Smooth muscle cell (in vitro differentiated cells): Measurements from ENCODE around the gene MLLT1. TPM values are rescaled to one million over a fixed set of nuclear protein-coding genes. Genes with fewer than 3 reads are reported as not detected.

ENCODE experiments used
- DNase-seq: peaks from one replicate; lab custom pipeline; 2025; ENCODE audit not compliant: unreplicated experiment; lab: John Stamatoyannopoulos, UW
- H2AFZ ChIP-seq: fragments of 200-600 bp; sonication (generic); 2 replicates; pipeline ENCODE4 v1.6.0; 2016; ENCODE audit warnings: antibody characterized with exemption, low read depth, mild to moderate bottlenecking
- H3F3A ChIP-seq: fragments of 200-600 bp; sonication (generic); 2 replicates; pipeline ENCODE4 v1.6.0; 2017; ENCODE audit warnings: antibody characterized with exemption, low read depth
- H3K27ac ChIP-seq: fragments of 200-600 bp; sonication (generic); 2 replicates; pipeline ENCODE4 v1.5.1; 2016; ENCODE audit warnings: low read depth, mild to moderate bottlenecking
- H3K27me3 ChIP-seq: fragments of 200-600 bp; sonication (generic); 2 replicates; pipeline ENCODE4 v1.6.1; 2016; ENCODE audit warnings: low read depth, mild to moderate bottlenecking
- H3K36me3 ChIP-seq: fragments of 200-600 bp; sonication (generic); 2 replicates; pipeline ENCODE4 v1.5.1; 2016; ENCODE audit warnings: low read depth
- H3K4me1 ChIP-seq: fragments of 200-600 bp; sonication (generic); 2 replicates; pipeline ENCODE4 v1.5.1; 2016; ENCODE audit warnings: low read depth
- H3K4me2 ChIP-seq: fragments of 200-600 bp; sonication (generic); 2 replicates; pipeline ENCODE4 v1.6.0; 2016; ENCODE audit warnings: mild to moderate bottlenecking
- H3K4me3 ChIP-seq: fragments of 200-600 bp; sonication (generic); 2 replicates; pipeline ENCODE4 v1.5.1; 2016; ENCODE audit warnings: mild to moderate bottlenecking
- H3K79me2 ChIP-seq: fragments of 200-600 bp; sonication (generic); 2 replicates; pipeline ENCODE4 v1.6.0; 2016; ENCODE audit warnings: low read depth, mild to moderate bottlenecking
- H3K9ac ChIP-seq: fragments of 200-600 bp; sonication (generic); 2 replicates; pipeline ENCODE4 v1.6.0; 2016; ENCODE audit warnings: low read depth
- H3K9me3 ChIP-seq: fragments of 200-600 bp; sonication (generic); replicated peaks from 2 replicates; pipeline ENCODE4 v1.5.1; 2016; ENCODE audit warnings: low read depth
- H4K20me1 ChIP-seq: fragments of 200-600 bp; sonication (generic); 2 replicates; pipeline ENCODE4 v1.6.0; 2016; ENCODE audit warnings: low read depth
- CTCF ChIP-seq: fragments of 200-600 bp; sonication (generic); IDR thresholded peaks from 2 replicates; pipeline ENCODE4 v1.5.1; 2017; ENCODE audit warnings: borderline replicate concordance, mild to moderate bottlenecking, antibody characterized with exemption; ENCODE audit not compliant: insufficient read depth, poor library complexity, severe bottlenecking
- WGBS: methylation state at CpG from one replicate; pipeline ENCODE4 v1.1.7; 2016; ENCODE audit warnings: low lambda C conversion rate; 5-methylcytosine and 5-hydroxymethylcytosine counted together
- polyA plus RNA-seq: library from polyadenylated mRNA; unstranded; fragments of >200 nt; fragmentation: Nextera tagmentation; extraction: Ambion mirVana; gene quantifications from 2 replicates; pipeline ENCODE4 v1.2.1, GENCODE V29; 2016
- total RNA-seq: library from RNA; depleted of rRNA; stranded (reverse); fragments of >200 nt; gene quantifications from 2 replicates; pipeline ENCODE4 v1.2.3, GENCODE V29; 2014

Gene MLLT1
- total and polyA plus RNA-seq, 2 experiments from 2014 or later, result 18.8 to 27.3 TPM

GRCh38 chr19:6209680-6210079 is 70.1 kb downstream of the MLLT1 start:
- Histone ChIP-seq H3K36me3 (no peaks in the 10 kb centered on the region), H3K4me1 (no peaks in the 10 kb centered on the region), H2AFZ (no peak overlapping the region), H3K27ac (no peak overlapping the region), H3K9me3 (no peaks in the 10 kb centered on the region), H3K9ac (no peak overlapping the region), H3K79me2 (no peaks in the 10 kb centered on the region), H3F3A (no peaks in the 10 kb centered on the region), H3K27me3 (no peaks in the 10 kb centered on the region), H3K4me3 (no peak overlapping the region), H3K4me2 (no peak overlapping the region), H4K20me1 (no peaks in the 10 kb centered on the region)
- TF ChIP-seq CTCF, result no peak
- no peak for DNase-seq
- WGBS, result 71% methylated on average over 4 of the region's 4 CpGs

- Histone ChIP-seq H3F3A (no peaks in the 10 kb centered on the region), H3K36me3 (no peaks in the 10 kb centered on the region), H4K20me1 (no peaks in the 10 kb centered on the region), H3K79me2 (no peaks in the 10 kb centered on the region), H3K9ac (no peak overlapping the region), H3K27me3 (no peaks in the 10 kb centered on the region), H3K27ac (no peak overlapping the region), H3K9me3 (no peaks in the 10 kb centered on the region), H3K4me1 (no peaks in the 10 kb centered on the region), H2AFZ (no peak overlapping the region), H3K4me2 (no peak overlapping the region), H3K4me3 (no peak overlapping the region)
- no peak for TF ChIP-seq CTCF
- 87% methylated on average over 4 of the region's 4 CpGs for WGBS
- no peak for DNase-seq
Measured at GRCh38 chr19:6209233-6209632, 70.5 kb downstream of the MLLT1 start.

- no peaks in the 10 kb centered on the region for H3K79me2 ChIP-seq
- H4K20me1 ChIP-seq, result no peaks in the 10 kb centered on the region
- no peak for DNase-seq
- no peaks in the 10 kb centered on the region for H3K4me1 ChIP-seq
- H2AFZ ChIP-seq, result no peak overlapping the region
- no peak overlapping the region for H3K27ac ChIP-seq
- no peaks in the 10 kb centered on the region for H3K9me3 ChIP-seq
- 92% methylated on average over 19 of the region's 19 CpGs for WGBS
- no peak overlapping the region for H3K4me3 ChIP-seq
- no peak for TF ChIP-seq CTCF
- no peaks in the 10 kb centered on the region for H3F3A ChIP-seq
- no peak overlapping the region for H3K4me2 ChIP-seq
- no peaks in the 10 kb centered on the region for H3K27me3 ChIP-seq
- H3K9ac ChIP-seq, result no peak overlapping the region
- H3K36me3 ChIP-seq, result no peaks in the 10 kb centered on the region
Measured at GRCh38 chr19:6204866-6205723, 74.7 kb downstream of the MLLT1 start.

- Histone ChIP-seq H3K36me3 (no peaks in the 10 kb centered on the region), H3K79me2 (no peaks in the 10 kb centered on the region), H2AFZ (no peak overlapping the region), H3F3A (no peaks in the 10 kb centered on the region), H3K4me1 (no peaks in the 10 kb centered on the region), H3K27ac (no peak overlapping the region), H3K4me3 (no peak overlapping the region), H3K27me3 (no peaks in the 10 kb centered on the region), H4K20me1 (no peaks in the 10 kb centered on the region), H3K9me3 (no peaks in the 10 kb centered on the region), H3K4me2 (no peak overlapping the region), H3K9ac (no peak overlapping the region)
- DNase-seq, result no peak
- TF ChIP-seq CTCF, result no peak
- 83% methylated on average over 6 of the region's 6 CpGs for WGBS
Measured at GRCh38 chr19:6204212-6204611, 75.6 kb downstream of the MLLT1 start.
